PC-9 (cell line): ENCODE data around the gene CD1E. TPM values are rescaled to one million over a fixed set of nuclear protein-coding genes. Genes with fewer than 3 reads are reported as not detected.

ENCODE experiments used
- BruUV-seq: library from RNA; stranded (reverse); fragments of 400-500 nt; replicated peaks from 2 replicates; lab custom pipeline; 2021; lab: Mats Ljungman, UMichigan
- CTCF ChIA-PET: fragments of 300-600 bp; sonication (Branson Sonifier 250); formaldehyde crosslinking; loops from one replicate; lab custom pipeline; 2022; ENCODE audit warnings: antibody characterized with exemption; lab: Charles Lee
- POLR2A ChIA-PET: fragments of 300-600 bp; sonication (Branson Sonifier 250); formaldehyde crosslinking; loops from one replicate; lab custom pipeline; 2022; ENCODE audit warnings: antibody characterized with exemption; ENCODE audit not compliant: unreplicated experiment; lab: Charles Lee
- DNase-seq, 2 experiments: peaks; one replicate each; pipeline versions ENCODE4 v3.0.0 to v3.0.0-alpha.2; 2015 to 2022; ENCODE audit warnings: mixed read lengths in 1 of 2
- H2AFZ ChIP-seq: fragments of 200-600 bp; sonication (generic); 2 replicates; pipeline ENCODE4 v1.8.1; 2017; ENCODE audit warnings: antibody characterized with exemption
- H3F3A ChIP-seq: fragments of 200-600 bp; sonication (generic); 2 replicates; pipeline ENCODE4 v1.8.1; 2017; ENCODE audit warnings: antibody characterized with exemption, mild to moderate bottlenecking, low read depth; ENCODE audit not compliant: insufficient read depth
- H3K27ac ChIP-seq: fragments of 200-600 bp; sonication (generic); 2 replicates; pipeline ENCODE4 v1.6.1; 2016; ENCODE audit warnings: mixed run types
- H3K27me3 ChIP-seq: fragments of 200-600 bp; sonication (generic); 2 replicates; pipeline ENCODE4 v1.6.1; 2016; ENCODE audit warnings: low read depth, mixed run types; ENCODE audit not compliant: insufficient read depth
- H3K36me3 ChIP-seq: fragments of 200-600 bp; sonication (generic); 2 replicates; pipeline ENCODE4 v1.6.1; 2016; ENCODE audit warnings: low read depth, mixed run types
- H3K4me1 ChIP-seq: fragments of 200-600 bp; sonication (generic); replicated peaks from 2 replicates; pipeline ENCODE4 v1.6.1; 2016; ENCODE audit warnings: mixed run types; ENCODE audit not compliant: insufficient read depth
- H3K4me2 ChIP-seq: fragments of 200-600 bp; sonication (generic); 2 replicates; pipeline ENCODE4 v1.6.1; 2017; ENCODE audit warnings: mixed run types
- H3K4me3 ChIP-seq: fragments of 200-600 bp; sonication (generic); 2 replicates; pipeline ENCODE4 v1.6.1; 2016; ENCODE audit warnings: mixed run types
- H3K79me2 ChIP-seq: fragments of 200-600 bp; sonication (generic); 2 replicates; pipeline ENCODE4 v1.6.1; 2017; ENCODE audit warnings: low read depth, mixed run types
- H3K9me2 ChIP-seq: fragments of 200-600 bp; sonication (generic); 2 replicates; pipeline ENCODE4 v1.8.1; 2017; ENCODE audit warnings: mild to moderate bottlenecking; ENCODE audit not compliant: insufficient read depth
- H3K9me3 ChIP-seq: fragments of 200-600 bp; sonication (generic); 2 replicates; pipeline ENCODE4 v1.8.1; 2016; ENCODE audit warnings: low read depth; ENCODE audit not compliant: insufficient read depth
- H4K20me1 ChIP-seq: fragments of 200-600 bp; sonication (generic); 2 replicates; pipeline ENCODE4 v1.8.1; 2017; ENCODE audit not compliant: insufficient read depth
- CTCF ChIP-seq: fragments of 200-600 bp; sonication (generic); conservative IDR thresholded peaks from 2 replicates; pipeline ENCODE4 v1.6.1; 2017; ENCODE audit warnings: mixed run types, antibody characterized with exemption, mild to moderate bottlenecking, moderate library complexity
- EZH2 ChIP-seq: fragments of 200-600 bp; sonication (generic); IDR thresholded peaks from 2 replicates; pipeline ENCODE4 v1.8.0; 2017; ENCODE audit warnings: antibody characterized with exemption, low read depth
- intact Hi-C: fragments of 100-400 bp; cut with micrococcal nuclease; formaldehyde crosslinking; loops from one replicate; pipeline ENCODE4 v1.10.0; 2022; ENCODE audit not compliant: unreplicated experiment
- total RNA-seq: library from RNA; stranded (reverse); gene quantifications from 2 replicates; pipeline ENCODE4 v1.2.3, GENCODE V29; 2021

CD1E gene
- total RNA-seq, 1 experiment from 2014 or later = not detected

GRCh38 chr1:158323866-158324265 lies 29.8 kb upstream of the CD1E start:
- Histone ChIP-seq H3K9me3 (no peaks in the 10 kb centered on the region), H3K36me3 (no peaks in the 10 kb centered on the region), H3K79me2 (no peaks in the 10 kb centered on the region), H3K4me3 (no peak overlapping the region), H3K27ac (no peak overlapping the region), H2AFZ (no peak overlapping the region), H4K20me1 (no peaks in the 10 kb centered on the region), H3F3A (no peaks in the 10 kb centered on the region), H3K4me2 (no peak overlapping the region), H3K9me2 (no peaks in the 10 kb centered on the region), H3K4me1 (no peaks in the 10 kb centered on the region), H3K27me3 (no peaks in the 10 kb centered on the region)
- CTCF ChIA-PET = no interaction called here
- intact Hi-C loops = no loop called here
- TF ChIP-seq CTCF = no peak
- no peak for TF ChIP-seq EZH2
- POLR2A ChIA-PET = no interaction called here
- no TSS peak for BruUV-seq
- no peak for DNase-seq

GRCh38 chr1:158324395-158324794 lies 29.3 kb upstream of the CD1E start:
- intact Hi-C loops = no loop called here
- no peaks in the 10 kb centered on the region for H3K9me2 ChIP-seq
- no peak for TF ChIP-seq EZH2
- TF ChIP-seq CTCF = no peak
- no peaks in the 10 kb centered on the region for H3K9me3 ChIP-seq
- H3K27me3 ChIP-seq = no peaks in the 10 kb centered on the region
- POLR2A ChIA-PET = no interaction called here
- DNase-seq = no peak
- no peaks in the 10 kb centered on the region for H4K20me1 ChIP-seq
- no peaks in the 10 kb centered on the region for H3K79me2 ChIP-seq
- H3F3A ChIP-seq = no peaks in the 10 kb centered on the region
- no peaks in the 10 kb centered on the region for H3K4me1 ChIP-seq
- no peak overlapping the region for H3K27ac ChIP-seq
- CTCF ChIA-PET = no interaction called here
- no peak overlapping the region for H3K4me3 ChIP-seq
- no peaks in the 10 kb centered on the region for H3K36me3 ChIP-seq
- H2AFZ ChIP-seq = no peak overlapping the region
- H3K4me2 ChIP-seq = no peak overlapping the region
- BruUV-seq = no TSS peak

- Histone ChIP-seq H3K9me3 (no peaks in the 10 kb centered on the region), H3K4me3 (no peak overlapping the region), H3K79me2 (no peaks in the 10 kb centered on the region), H2AFZ (no peak overlapping the region), H3K27ac (no peak overlapping the region), H3K27me3 (no peaks in the 10 kb centered on the region), H3K4me1 (no peaks in the 10 kb centered on the region), H4K20me1 (no peaks in the 10 kb centered on the region), H3K36me3 (no peaks in the 10 kb centered on the region), H3K4me2 (no peak overlapping the region), H3F3A (no peaks in the 10 kb centered on the region), H3K9me2 (no peaks in the 10 kb centered on the region)
- POLR2A ChIA-PET = no interaction called here
- no peak for TF ChIP-seq EZH2
- no peak for TF ChIP-seq CTCF
- DNase-seq = no peak
- intact Hi-C loops = no loop called here
- BruUV-seq = no TSS peak
- CTCF ChIA-PET = no interaction called here
Observed at GRCh38 chr1:158327481-158327880, 26.2 kb upstream of the CD1E start.
